Transverse colon (tissue), 4 donors: ENCODE results near the gene SLC4A4. TPM values are rescaled to one million over a fixed set of nuclear protein-coding genes. Genes with fewer than 3 reads are reported as not detected.

ENCODE experiments used
- DNase-seq: peaks from one replicate; pipeline ENCODE4 v3.0.0-alpha.2; 2019
- H3K27ac ChIP-seq, 4 donors: fragments of 200-600 bp; sonication (generic); 2 replicates each; pipeline ENCODE4 v1.5.1; 2016 to 2018; ENCODE audit warnings: inconsistent platforms in 4 of 4
- H3K27me3 ChIP-seq: fragments of 200-600 bp; sonication (generic); 2 replicates; pipeline ENCODE4 v1.5.1; 2017; ENCODE audit warnings: inconsistent platforms
- H3K36me3 ChIP-seq, 4 donors: fragments of 200-600 bp; sonication (generic); 2 replicates each; pipeline ENCODE4 v1.5.1; 2017 to 2019; ENCODE audit warnings: inconsistent platforms in 4 of 4
- H3K4me1 ChIP-seq, 4 donors: fragments of 200-600 bp; sonication (generic); 2 replicates each; pipeline ENCODE4 v1.5.1; 2017 to 2020; ENCODE audit warnings: inconsistent platforms in 4 of 4
- H3K4me3 ChIP-seq, 4 donors: fragments of 200-600 bp; sonication (generic); 1 replicate in 1 of 4; 2 replicates in 3 of 4; pipeline versions ENCODE4 v1.5.1 to v1.6.1; 2017 to 2019; ENCODE audit warnings: inconsistent platforms in 4 of 4
- H3K9me3 ChIP-seq, 2 donors: fragments of 200-600 bp; sonication (generic); 2 replicates each; pipeline ENCODE4 v1.5.1; 2017 to 2019; ENCODE audit warnings: inconsistent platforms in 2 of 2
- EP300 ChIP-seq: sonication (generic); formaldehyde crosslinking; IDR thresholded peaks from one replicate; pipeline ENCODE4 v1.6.1; 2017; ENCODE audit warnings: antibody characterized with exemption, low read depth
- POLR2A ChIP-seq: fragments of 450-650 bp; IDR thresholded peaks from one replicate; pipeline ENCODE4 v1.6.1; 2016; ENCODE audit warnings: antibody characterized with exemption, mild to moderate bottlenecking, moderate library complexity
- POLR2AphosphoS5 ChIP-seq, 3 donors: sonication (generic); formaldehyde crosslinking; IDR thresholded peaks; one replicate each; pipeline ENCODE4 v1.6.1; 2016; ENCODE audit warnings: antibody characterized with exemption in 3 of 3
- WGBS, 2 donors: methylation state at CpG; one replicate each; pipeline ENCODE4 v1.1.5; 2018; ENCODE audit warnings: low coverage in 1 of 2; 5-methylcytosine and 5-hydroxymethylcytosine counted together
- in situ Hi-C, 4 donors: fragments of 200-750 bp; cut with MboI; loops; one replicate each; pipeline versions ENCODE4 v1.15.0 to v1.15.1; 2017; ENCODE audit warnings: low sequenced_read_pairs in 3 of 4, low pct_ligation_motif_present in 1 of 4, low pct_unique_long_range_greater_than_20kb in 1 of 4
- intact Hi-C: fragments of 100-400 bp; cut with DNase I; formaldehyde crosslinking; loops from one replicate; pipeline ENCODE4 v1.15.1; 2023; ENCODE audit warnings: low total_unique reads
- total RNA-seq, 4 donors: library from RNA; depleted of rRNA; stranded (reverse); fragments of >200 nt; gene quantifications; one replicate each; pipeline ENCODE4 v1.1.0, GENCODE V29; 2016
- TF ChIP-seq, protein P1 (sequence below), 5 experiments: fragments of 200-600 bp in 3 of 5; fragments of 450-650 bp in 2 of 5; sonication (generic) in 3 of 5; IDR thresholded peaks; 1 replicate in 2 of 5; 2 replicates in 3 of 5; pipeline ENCODE4 v1.5.1; 2016 to 2017; ENCODE audit warnings: antibody characterized with exemption in 5 of 5, inconsistent platforms in 3 of 5, mild to moderate bottlenecking in 2 of 5, moderate library complexity in 1 of 5

SLC4A4 gene
- total RNA-seq, 4 donors from 2014 or later: 91.7 to 182 (median 134) TPM

DNA sequence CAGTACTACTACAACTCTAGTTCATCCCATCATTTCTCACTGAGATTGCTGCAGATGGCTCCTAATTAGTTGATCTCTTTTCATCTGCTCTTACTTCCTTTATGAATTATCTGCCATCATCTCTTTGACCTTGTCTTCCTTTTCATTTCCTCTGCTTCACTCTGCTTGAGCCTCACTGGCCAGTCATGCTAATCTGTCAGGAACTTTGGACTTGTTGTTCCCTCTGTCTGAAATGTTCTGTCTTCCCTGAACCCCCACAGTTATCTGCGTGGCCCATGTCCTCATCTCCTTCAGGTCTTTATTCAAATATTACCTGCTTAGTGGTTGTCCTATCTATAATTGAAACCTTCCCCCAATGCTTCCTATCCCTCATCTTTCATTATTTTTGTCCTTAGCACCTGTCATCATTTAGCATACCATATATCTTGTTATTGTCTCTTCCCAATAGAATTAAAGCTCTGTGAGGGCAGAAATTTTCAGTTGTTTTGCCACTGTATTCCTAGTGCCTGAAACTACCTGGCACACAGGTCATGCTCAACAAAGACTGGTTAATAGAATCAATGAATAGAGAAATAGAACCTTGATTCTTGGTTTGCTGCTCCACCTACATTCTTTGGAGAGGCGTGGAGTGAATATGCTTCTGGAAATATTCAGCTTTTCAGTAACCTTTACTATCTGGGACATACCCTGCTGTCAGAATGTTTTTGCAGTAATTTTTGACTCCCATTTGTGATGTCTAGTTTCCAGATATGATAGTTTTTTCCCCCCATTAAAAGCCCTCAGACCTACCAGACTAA, 5.0 kb downstream of the SLC4A4 start:
- no peak overlapping the region for H3K27ac ChIP-seq
- no peak overlapping the region for H3K4me3 ChIP-seq
- no peaks in the 10 kb centered on the region for H3K27me3 ChIP-seq
- intact Hi-C loops: no loop called here
- DNase-seq: no peak
- H3K9me3 ChIP-seq: no peaks in the 10 kb centered on the region
- no peaks in the 10 kb centered on the region for H3K4me1 ChIP-seq
- in situ Hi-C loops: no loop called here
- 77 to 85% methylated on average over 2 of the region's 2 CpGs for WGBS, 2 donors
- H3K36me3 ChIP-seq: no peaks in the 10 kb centered on the region
- TF ChIP-seq POLR2A (no peak), EP300 (no peak), POLR2AphosphoS5 (IDR thresholded peaks at IDR 0.05) (no peak)
- TF ChIP-seq, protein P1, sequence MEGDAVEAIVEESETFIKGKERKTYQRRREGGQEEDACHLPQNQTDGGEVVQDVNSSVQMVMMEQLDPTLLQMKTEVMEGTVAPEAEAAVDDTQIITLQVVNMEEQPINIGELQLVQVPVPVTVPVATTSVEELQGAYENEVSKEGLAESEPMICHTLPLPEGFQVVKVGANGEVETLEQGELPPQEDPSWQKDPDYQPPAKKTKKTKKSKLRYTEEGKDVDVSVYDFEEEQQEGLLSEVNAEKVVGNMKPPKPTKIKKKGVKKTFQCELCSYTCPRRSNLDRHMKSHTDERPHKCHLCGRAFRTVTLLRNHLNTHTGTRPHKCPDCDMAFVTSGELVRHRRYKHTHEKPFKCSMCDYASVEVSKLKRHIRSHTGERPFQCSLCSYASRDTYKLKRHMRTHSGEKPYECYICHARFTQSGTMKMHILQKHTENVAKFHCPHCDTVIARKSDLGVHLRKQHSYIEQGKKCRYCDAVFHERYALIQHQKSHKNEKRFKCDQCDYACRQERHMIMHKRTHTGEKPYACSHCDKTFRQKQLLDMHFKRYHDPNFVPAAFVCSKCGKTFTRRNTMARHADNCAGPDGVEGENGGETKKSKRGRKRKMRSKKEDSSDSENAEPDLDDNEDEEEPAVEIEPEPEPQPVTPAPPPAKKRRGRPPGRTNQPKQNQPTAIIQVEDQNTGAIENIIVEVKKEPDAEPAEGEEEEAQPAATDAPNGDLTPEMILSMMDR (IDR thresholded peaks at IDR 0.05): no peak

GRCh38 chr4:71346710-71347109, 7.9 kb downstream of the SLC4A4 start:
- Histone ChIP-seq H3K27me3 (no peaks in the 10 kb centered on the region), H3K4me3 (no peak overlapping the region), H3K9me3 (no peaks in the 10 kb centered on the region), H3K36me3 (peaks cover 0 to 3% (median 0%) of the 10 kb centered on the region in 4 donors), H3K27ac (no peak overlapping the region), H3K4me1 (no peaks in the 10 kb centered on the region)
- no peak for DNase-seq
- in situ Hi-C loops (no loop called here), intact Hi-C loops (no loop called here)
- TF ChIP-seq POLR2AphosphoS5 (IDR thresholded peaks at IDR 0.05) (no peak), EP300 (no peak), POLR2A (no peak)
- TF ChIP-seq, protein P1 (IDR thresholded peaks at IDR 0.05): no peak

DNA sequence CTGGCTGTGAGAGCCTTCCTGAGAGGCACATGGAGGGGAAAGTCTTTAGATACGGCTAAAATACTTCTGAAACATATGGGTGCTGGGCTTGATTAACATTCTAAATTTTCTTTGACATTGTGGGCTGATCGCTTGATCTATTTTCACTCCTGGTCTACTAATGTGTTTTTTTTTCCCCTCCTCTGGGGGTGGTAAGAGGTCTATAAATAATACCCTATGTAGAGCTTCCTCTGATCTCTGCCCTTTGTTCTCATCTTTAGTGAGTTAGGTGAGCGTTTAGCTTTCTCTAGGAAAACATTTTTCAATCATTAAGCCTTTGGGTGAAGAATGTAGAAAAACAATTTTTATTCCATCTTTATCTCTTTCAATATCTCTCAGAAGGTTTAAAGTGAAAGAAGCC, 9.8 kb downstream of the SLC4A4 start:
- H3K27me3 ChIP-seq: no peaks in the 10 kb centered on the region
- in situ Hi-C loops: no loop called here
- no peak for TF ChIP-seq EP300
- no peak for TF ChIP-seq POLR2A
- no peak for TF ChIP-seq POLR2AphosphoS5 (IDR thresholded peaks at IDR 0.05)
- TF ChIP-seq, protein P1 (IDR thresholded peaks at IDR 0.05): no peak
- H3K27ac ChIP-seq: no peak overlapping the region
- no peak for DNase-seq
- H3K4me1 ChIP-seq: no peaks in the 10 kb centered on the region
- H3K4me3 ChIP-seq: no peak overlapping the region
- intact Hi-C loops: no loop called here
- no peaks in the 10 kb centered on the region for H3K9me3 ChIP-seq
- peaks cover 0 to 7% (median 0%) of the 10 kb centered on the region in 4 donors for H3K36me3 ChIP-seq
- 75 to 79% methylated on average over 3 of the region's 3 CpGs for whole genome bisulfite sequencing, 2 donors

DNA sequence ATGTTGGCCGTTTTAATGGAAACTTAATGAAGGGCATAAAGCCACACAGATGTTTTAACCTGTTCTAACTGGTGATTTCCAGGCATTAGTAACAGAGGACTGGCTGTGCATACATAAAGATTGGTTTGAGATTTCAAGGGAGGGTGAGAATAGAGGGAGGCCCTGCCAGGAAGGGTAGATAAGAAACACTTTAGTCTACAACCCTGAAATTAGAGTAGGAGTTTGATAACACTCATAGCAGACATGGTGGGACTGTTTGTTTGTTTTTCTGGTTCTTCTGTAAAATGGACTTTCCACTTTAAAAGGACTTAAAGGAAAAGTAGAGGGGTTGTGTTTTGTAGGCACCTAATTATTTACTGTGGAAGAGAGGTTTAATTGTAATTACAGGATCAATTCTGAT, 16.2 kb downstream of the SLC4A4 start:
- in situ Hi-C loops: no loop called here
- WGBS, 2 donors: 74% methylated on average over 1 of the region's 1 CpG; no CpG with 5 or more reads in 1 of the 2 donors
- Histone ChIP-seq H3K9me3 (no peaks in the 10 kb centered on the region), H3K4me1 (no peaks in the 10 kb centered on the region), H3K4me3 (no peak overlapping the region), H3K27ac (no peak overlapping the region), H3K36me3 (peaks cover 0 to 10% (median 2%) of the 10 kb centered on the region in 4 donors), H3K27me3 (no peaks in the 10 kb centered on the region)
- intact Hi-C loops: no loop called here
- no peak for DNase-seq
- TF ChIP-seq POLR2AphosphoS5 (IDR thresholded peaks at IDR 0.05) (no peak), EP300 (no peak), POLR2A (no peak)
- TF ChIP-seq, protein P1 (IDR thresholded peaks at IDR 0.05): no peak
